ENCODE measurements around the gene PCDHA12.

DNA sequence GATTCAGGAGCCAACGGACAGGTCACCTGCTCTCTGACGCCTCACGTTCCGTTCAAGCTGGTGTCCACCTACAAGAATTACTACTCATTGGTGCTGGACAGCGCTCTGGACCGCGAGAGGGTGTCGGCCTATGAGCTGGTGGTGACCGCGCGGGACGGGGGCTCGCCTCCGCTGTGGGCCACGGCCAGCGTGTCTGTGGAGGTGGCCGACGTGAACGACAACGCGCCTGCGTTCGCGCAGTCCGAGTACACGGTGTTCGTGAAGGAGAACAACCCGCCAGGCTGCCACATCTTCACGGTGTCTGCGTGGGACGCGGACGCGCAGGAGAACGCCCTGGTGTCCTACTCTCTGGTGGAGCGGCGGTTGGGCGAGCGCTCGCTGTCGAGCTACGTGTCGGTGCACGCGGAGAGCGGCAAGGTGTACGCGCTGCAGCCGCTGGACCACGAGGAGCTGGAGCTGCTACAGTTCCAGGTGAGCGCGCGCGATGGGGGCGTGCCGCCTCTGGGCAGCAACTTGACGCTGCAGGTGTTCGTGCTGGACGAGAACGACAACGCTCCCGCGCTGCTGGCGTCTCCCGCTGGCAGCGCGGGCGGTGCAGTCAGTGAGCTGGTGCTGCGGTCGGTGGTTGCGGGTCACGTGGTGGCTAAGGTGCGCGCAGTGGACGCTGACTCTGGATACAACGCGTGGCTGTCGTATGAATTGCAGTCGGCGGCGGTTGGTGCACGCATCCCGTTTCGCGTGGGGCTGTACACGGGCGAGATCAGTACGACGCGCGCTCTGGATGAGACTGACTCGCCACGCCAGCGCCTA lies 17.7 kb upstream of the PCDHA12 start:
- TF ChIP-seq, protein P1, sequence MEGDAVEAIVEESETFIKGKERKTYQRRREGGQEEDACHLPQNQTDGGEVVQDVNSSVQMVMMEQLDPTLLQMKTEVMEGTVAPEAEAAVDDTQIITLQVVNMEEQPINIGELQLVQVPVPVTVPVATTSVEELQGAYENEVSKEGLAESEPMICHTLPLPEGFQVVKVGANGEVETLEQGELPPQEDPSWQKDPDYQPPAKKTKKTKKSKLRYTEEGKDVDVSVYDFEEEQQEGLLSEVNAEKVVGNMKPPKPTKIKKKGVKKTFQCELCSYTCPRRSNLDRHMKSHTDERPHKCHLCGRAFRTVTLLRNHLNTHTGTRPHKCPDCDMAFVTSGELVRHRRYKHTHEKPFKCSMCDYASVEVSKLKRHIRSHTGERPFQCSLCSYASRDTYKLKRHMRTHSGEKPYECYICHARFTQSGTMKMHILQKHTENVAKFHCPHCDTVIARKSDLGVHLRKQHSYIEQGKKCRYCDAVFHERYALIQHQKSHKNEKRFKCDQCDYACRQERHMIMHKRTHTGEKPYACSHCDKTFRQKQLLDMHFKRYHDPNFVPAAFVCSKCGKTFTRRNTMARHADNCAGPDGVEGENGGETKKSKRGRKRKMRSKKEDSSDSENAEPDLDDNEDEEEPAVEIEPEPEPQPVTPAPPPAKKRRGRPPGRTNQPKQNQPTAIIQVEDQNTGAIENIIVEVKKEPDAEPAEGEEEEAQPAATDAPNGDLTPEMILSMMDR (IDR thresholded peaks at IDR 0.05), result no peak
- TF ChIP-seq POLR2A (IDR thresholded peaks at IDR 0.05), result no peak
